GM10266 (cell line): ENCODE data around the gene ESYT2.

ENCODE experiments used
- DNase-seq: peaks from one replicate; pipeline ENCODE4 v3.0.0; 2012; ENCODE audit errors: extremely low spot score
- CTCF ChIP-seq: IDR thresholded peaks from 2 replicates; pipeline ENCODE4 v1.5.1; 2012; ENCODE audit warnings: mild to moderate bottlenecking, low read depth; ENCODE audit not compliant: control insufficient read depth, insufficient read depth; ENCODE audit errors: missing control alignments

Gene ESYT2

GRCh38 chr7:158695726-158696452 is 133.4 kb downstream of the ESYT2 start:
- DNase-seq = peak; percentile 41

DNA sequence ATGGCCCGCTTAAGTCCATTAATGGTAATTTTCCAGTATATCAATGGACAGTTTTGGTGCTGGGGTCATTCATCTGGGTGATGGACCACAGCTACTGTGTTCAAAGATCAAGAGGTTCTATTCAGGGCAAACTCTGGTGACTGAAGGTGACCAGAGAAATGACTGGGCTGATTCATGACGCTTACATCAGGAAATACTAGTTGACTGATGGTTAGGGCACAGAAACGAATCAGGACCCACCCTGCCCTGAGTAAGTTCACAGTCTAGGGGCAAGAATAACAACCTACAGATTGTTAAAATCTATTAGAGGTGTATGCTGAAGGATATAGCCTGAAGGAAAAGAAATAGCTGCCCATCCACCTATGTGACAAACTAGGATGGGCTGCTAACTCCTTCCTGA is 134.3 kb downstream of the ESYT2 start:
- no peak for DNase-seq
- TF ChIP-seq CTCF = no peak

More at GRCh38 chr7:158695726-158696452, 133.4 kb downstream of the ESYT2 start:
- peak; percentile 63 for TF ChIP-seq CTCF

DNA sequence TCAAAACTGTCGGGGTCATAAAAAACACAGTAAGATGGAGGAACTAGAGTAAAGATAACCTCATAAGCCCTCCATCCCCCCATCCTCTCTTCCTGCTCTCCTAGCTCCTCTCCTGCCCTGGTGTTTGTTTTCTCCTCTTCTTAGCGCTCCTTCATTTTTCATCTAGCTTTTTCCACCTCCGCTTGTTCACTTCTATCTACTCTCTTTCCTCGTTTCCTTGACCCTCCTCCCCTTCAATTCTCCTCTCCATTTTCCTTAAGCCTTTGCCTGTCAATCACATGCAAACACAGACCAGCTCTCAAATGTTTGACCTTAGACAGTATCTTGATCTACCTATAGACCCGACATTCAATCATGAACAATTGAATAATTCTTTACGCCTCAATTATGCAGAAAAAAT is 134.7 kb downstream of the ESYT2 start:
- no peak for TF ChIP-seq CTCF
- no peak for DNase-seq

DNA sequence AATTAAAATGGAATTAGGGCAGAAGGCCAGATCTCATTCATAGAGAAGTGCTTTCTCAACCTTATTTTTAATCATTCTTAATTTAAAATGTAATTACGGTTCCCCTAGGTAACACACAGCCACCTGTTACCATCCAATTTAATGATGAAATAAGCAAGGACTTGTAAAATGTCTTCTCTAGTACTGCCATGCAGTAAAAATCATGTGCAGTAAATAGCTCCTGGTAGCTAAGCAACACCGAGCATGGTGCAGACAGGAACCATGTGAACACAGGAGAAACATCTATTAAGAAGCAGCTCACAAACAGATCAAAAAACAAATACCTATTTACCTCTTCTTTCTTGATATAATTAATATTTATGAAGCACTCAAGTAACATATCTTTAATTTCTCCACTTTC is 139.8 kb downstream of the ESYT2 start:
- TF ChIP-seq CTCF = no peak
- DNase-seq = no peak

- no peak for TF ChIP-seq CTCF
These were observed 141.9 kb downstream of the ESYT2 start for GRCh38 chr7:158687406-158687805.

DNA sequence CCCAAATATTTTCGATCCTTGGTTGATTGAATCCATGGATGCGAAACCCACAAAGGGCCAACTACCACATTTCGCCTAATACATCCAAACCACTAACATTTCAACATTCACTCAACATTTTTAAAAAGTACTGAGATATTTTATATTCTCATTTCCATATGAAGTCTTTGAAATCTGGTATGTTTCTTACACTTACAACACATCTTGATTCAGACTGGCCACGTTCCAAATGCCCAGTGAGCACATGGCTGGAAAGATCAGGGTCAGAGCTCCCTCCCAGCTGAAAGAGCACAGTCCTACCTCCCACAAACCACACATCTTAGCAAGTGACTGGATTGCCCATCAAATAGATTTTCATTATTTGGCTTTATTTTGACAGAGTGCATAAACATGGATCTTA is 143.6 kb downstream of the ESYT2 start:
- TF ChIP-seq CTCF = no peak
- no peak for DNase-seq

More at GRCh38 chr7:158687406-158687805, 141.9 kb downstream of the ESYT2 start:
- DNase-seq = no peak

DNA sequence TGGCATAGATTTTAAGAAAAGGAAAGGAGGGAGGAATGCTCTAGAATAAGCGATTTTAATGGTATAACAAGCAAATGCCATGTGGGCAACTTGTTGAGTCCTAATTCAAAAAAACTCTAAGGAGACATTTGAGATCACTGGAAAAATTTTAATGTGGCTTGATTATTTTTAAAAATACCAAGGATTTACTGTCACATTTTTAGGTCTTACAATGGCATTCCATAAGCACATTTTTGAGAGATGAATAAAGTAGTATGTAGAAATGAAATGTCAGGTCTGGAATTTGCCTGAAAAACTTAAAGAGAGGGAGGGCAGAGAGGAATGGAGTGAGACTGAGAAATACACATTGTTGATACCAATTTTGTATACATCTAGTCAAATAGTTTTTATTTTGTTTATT is 145.0 kb downstream of the ESYT2 start:
- no peak for TF ChIP-seq CTCF
- DNase-seq = no peak
